H9 (cell line): ENCODE results near the gene FSIP1. TPM values are rescaled to one million over a fixed set of nuclear protein-coding genes. Genes with fewer than 3 reads are reported as not detected.

Source experiments
- DNase-seq: peaks from one replicate; pipeline ENCODE4 v3.0.0-alpha.2; 2017
- H2AFZ ChIP-seq: one replicate; pipeline ENCODE4 v1.6.1; 2013; ENCODE audit warnings: mild to moderate bottlenecking, low read length, control low read depth, moderate library complexity
- H2AK5ac ChIP-seq: 2 replicates; pipeline ENCODE4 v1.6.1; 2013; ENCODE audit warnings: low read length, control low read depth, mixed read lengths; ENCODE audit not compliant: insufficient read length
- H2BK120ac ChIP-seq: one replicate; pipeline ENCODE4 v1.6.1; 2013; ENCODE audit warnings: low read depth, mild to moderate bottlenecking, low read length, control low read depth, inconsistent platforms; ENCODE audit not compliant: poor library complexity, severe bottlenecking
- H2BK12ac ChIP-seq: 2 replicates; pipeline ENCODE4 v1.6.1; 2013; ENCODE audit warnings: low read length, control low read depth, mixed read lengths, low read depth; ENCODE audit not compliant: insufficient read length
- H2BK15ac ChIP-seq: 2 replicates; pipeline ENCODE4 v1.6.1; 2013; ENCODE audit warnings: low read depth, low read length, control low read depth
- H2BK20ac ChIP-seq: one replicate; pipeline ENCODE4 v1.6.1; 2013; ENCODE audit warnings: low read depth, mild to moderate bottlenecking, low read length, control low read depth, inconsistent platforms; ENCODE audit not compliant: poor library complexity, severe bottlenecking
- H2BK5ac ChIP-seq: 2 replicates; pipeline ENCODE4 v1.6.1; 2013; ENCODE audit warnings: low read length, control low read depth, mixed read lengths; ENCODE audit not compliant: insufficient read length
- H3K14ac ChIP-seq: 2 replicates; pipeline ENCODE4 v1.6.1; 2013; ENCODE audit warnings: low read length, control low read depth; ENCODE audit not compliant: insufficient read depth
- H3K18ac ChIP-seq: 2 replicates; pipeline ENCODE4 v1.6.1; 2013; ENCODE audit warnings: low read depth, mild to moderate bottlenecking, mixed read lengths, low read length, control low read depth; ENCODE audit not compliant: insufficient read length
- H3K23ac ChIP-seq: 2 replicates; pipeline ENCODE4 v1.6.1; 2013; ENCODE audit warnings: low read length, control low read depth, mixed read lengths, low read depth; ENCODE audit not compliant: insufficient read length
- H3K23me2 ChIP-seq: 2 replicates; pipeline ENCODE4 v1.6.1; 2013; ENCODE audit warnings: low read depth, mild to moderate bottlenecking, mixed read lengths, low read length, control low read depth; ENCODE audit not compliant: insufficient read length, poor library complexity, severe bottlenecking
- H3K27ac ChIP-seq: 2 replicates; pipeline ENCODE4 v1.5.1; 2013; ENCODE audit warnings: low read length, control low read depth, mixed read lengths, low read depth; ENCODE audit not compliant: insufficient read length
- H3K27me3 ChIP-seq: 2 replicates; pipeline ENCODE4 v1.6.1; 2013; ENCODE audit warnings: low read length, control low read depth, inconsistent platforms; ENCODE audit not compliant: insufficient read depth
- H3K4ac ChIP-seq: 2 replicates; pipeline ENCODE4 v1.6.1; 2013; ENCODE audit warnings: low read depth, mild to moderate bottlenecking, control low read depth, inconsistent platforms, low read length, moderate library complexity
- H3K4me1 ChIP-seq: 2 replicates; pipeline ENCODE4 v1.6.1; 2013; ENCODE audit warnings: low read length, control low read depth, inconsistent platforms; ENCODE audit not compliant: insufficient read depth
- H3K4me2 ChIP-seq: 2 replicates; pipeline ENCODE4 v1.6.1; 2013; ENCODE audit warnings: low read length, control low read depth, mixed read lengths; ENCODE audit not compliant: insufficient read length, insufficient read depth
- H3K56ac ChIP-seq: 2 replicates; pipeline ENCODE4 v1.6.1; 2013; ENCODE audit warnings: low read depth, mild to moderate bottlenecking, mixed read lengths, low read length, control low read depth; ENCODE audit not compliant: insufficient read length
- H3K79me1 ChIP-seq: 2 replicates; pipeline ENCODE4 v1.6.1; 2013; ENCODE audit warnings: low read depth, mild to moderate bottlenecking, moderate library complexity, low read length, control low read depth, inconsistent platforms; ENCODE audit not compliant: insufficient read depth, poor library complexity, severe bottlenecking
- H3K79me2 ChIP-seq: 2 replicates; pipeline ENCODE4 v1.6.1; 2013; ENCODE audit warnings: low read length, control low read depth, inconsistent platforms; ENCODE audit not compliant: insufficient read depth
- H3K9ac ChIP-seq: 2 replicates; pipeline ENCODE4 v1.6.1; 2013; ENCODE audit warnings: low read length, control low read depth, mixed read lengths; ENCODE audit not compliant: insufficient read length; ENCODE audit errors: extremely low read depth
- H3K9me3 ChIP-seq: one replicate; pipeline ENCODE4 v1.6.1; 2013; ENCODE audit warnings: low read depth, low read length, inconsistent platforms; ENCODE audit not compliant: control insufficient read depth
- H3T11ph ChIP-seq: one replicate; pipeline ENCODE4 v1.6.1; 2013; ENCODE audit warnings: mild to moderate bottlenecking, low read length, control low read depth, inconsistent platforms
- H4K20me1 ChIP-seq: one replicate; pipeline ENCODE4 v1.6.1; 2013; ENCODE audit not compliant: control insufficient read depth, insufficient read length, insufficient read depth
- H4K5ac ChIP-seq: 2 replicates; pipeline ENCODE4 v1.6.1; 2013; ENCODE audit warnings: low read depth, mild to moderate bottlenecking, mixed read lengths, low read length, control low read depth; ENCODE audit not compliant: insufficient read length
- H4K8ac ChIP-seq: replicated peaks from 2 replicates; pipeline ENCODE4 v1.6.1; 2013; ENCODE audit warnings: low read length, control low read depth, mixed read lengths, low read depth; ENCODE audit not compliant: insufficient read length
- H4K91ac ChIP-seq: 2 replicates; pipeline ENCODE4 v1.6.1; 2013; ENCODE audit warnings: low read depth, mild to moderate bottlenecking, moderate library complexity, mixed read lengths, low read length, control low read depth; ENCODE audit not compliant: insufficient read length
- H3K27ac Mint-ChIP-seq, 3 experiments: 2 replicates in 2 of 3; 3 replicates in 1 of 3; pipeline ENCODE4 v1.8.0; 2020 to 2021; ENCODE audit warnings: mixed read lengths in 3 of 3, mild to moderate bottlenecking in 1 of 3, moderate library complexity in 1 of 3
- H3K27me3 Mint-ChIP-seq: 2 replicates; pipeline ENCODE4 v1.8.0; 2021; ENCODE audit warnings: low read depth, mild to moderate bottlenecking, moderate library complexity, mixed read lengths
- H3K36me3 Mint-ChIP-seq, 3 experiments: 2 replicates in 2 of 3; 3 replicates in 1 of 3; pipeline ENCODE4 v1.8.0; 2020 to 2021; ENCODE audit warnings: low read depth in 3 of 3, mixed read lengths in 3 of 3; ENCODE audit not compliant: insufficient read depth in 1 of 3
- H3K4me1 Mint-ChIP-seq, 2 experiments: 2 replicates each; pipeline ENCODE4 v1.8.0; 2020; ENCODE audit warnings: mixed read lengths in 2 of 2
- H3K4me3 Mint-ChIP-seq, 2 experiments: 2 replicates in 1 of 2; 3 replicates in 1 of 2; pipeline ENCODE4 v1.8.0; 2020 to 2021; ENCODE audit warnings: mild to moderate bottlenecking in 2 of 2, mixed read lengths in 2 of 2, moderate library complexity in 1 of 2
- H3K9me3 Mint-ChIP-seq, 2 experiments: 2 replicates in 1 of 2; 3 replicates in 1 of 2; pipeline ENCODE4 v1.8.0; 2020; ENCODE audit warnings: mild to moderate bottlenecking in 2 of 2, mixed read lengths in 2 of 2, moderate library complexity in 1 of 2
- CTCF ChIP-seq: fragments of 200-600 bp; sonication (generic); conservative IDR thresholded peaks from 3 replicates; pipeline ENCODE4 v1.8.0; 2021; ENCODE audit warnings: antibody characterized with exemption, mild to moderate bottlenecking
- WGBS: extraction: QIAGEN DNeasy Blood & Tissue Kit; methylation state at CpG from one replicate; pipeline ENCODE4 v1.1.7; 2013; ENCODE audit warnings: missing lambda C conversion rate, low lambda C conversion rate, mixed read lengths; ENCODE audit not compliant: insufficient read length; ENCODE audit errors: extremely low coverage; 5-methylcytosine and 5-hydroxymethylcytosine counted together
- total RNA-seq: library from RNA; stranded (reverse); gene quantifications from 2 replicates; pipeline ENCODE4 v1.2.1, GENCODE V29; 2021

FSIP1 gene
- total RNA-seq, 1 experiment from 2014 or later, result 0.96 TPM

GRCh38 chr15:39583596-39584265 lies 198.9 kb downstream of the FSIP1 start:
- Histone ChIP-seq H3K27ac (no peak overlapping the region), H4K8ac (no peak overlapping the region), H3K56ac (no peak overlapping the region), H3K18ac (no peak overlapping the region), H3K79me2 (no peaks in the 10 kb centered on the region; the same call in 1 of the 2 replicates), H3T11ph (no peak overlapping the region), H2BK20ac (no peak overlapping the region), H2BK15ac (no peak overlapping the region), H3K27me3 (no peaks in the 10 kb centered on the region), H2BK120ac (no peak overlapping the region), H2BK5ac (no peak overlapping the region), H3K23me2 (peaks cover 15% of the 10 kb centered on the region), H2AK5ac (no peak overlapping the region), H3K4me1 (no peaks in the 10 kb centered on the region; the same call in 1 of the 2 replicates), H2BK12ac (no peak overlapping the region), H3K9ac (no peak overlapping the region), H3K9me3 (no peaks in the 10 kb centered on the region), H4K5ac (no peak overlapping the region), H3K23ac (no peak overlapping the region), H3K79me1 (no peaks in the 10 kb centered on the region), H2AFZ (no peak overlapping the region), H3K4ac (no peak overlapping the region), H4K20me1 (no peaks in the 10 kb centered on the region), H3K14ac (no peak overlapping the region), H3K4me2 (no peak overlapping the region), H4K91ac (no peak overlapping the region)
- Mint-ChIP-seq H3K36me3 (peaks cover 39 to 70% (median 69%) of the 10 kb centered on the region in 3 experiments; a peak in 6 of 7 replicates), H3K4me1 (peaks cover 31 to 39% of the 10 kb centered on the region in 2 experiments), H3K27me3 (peaks cover 8% of the 10 kb centered on the region), H3K27ac (no peak overlapping the region; a peak in 2 of 7 replicates), H3K4me3 (peak overlapping the region in 1 of 2 experiments; percentile 19; a peak in 1 of 5 replicates), H3K9me3 (peaks cover 0 to 5% of the 10 kb centered on the region in 2 experiments; a peak in 1 of 5 replicates)
- WGBS, result no CpG with 5 or more reads among the region's 13 CpGs
- peak; percentile 62 for TF ChIP-seq CTCF
- peak; percentile 49 for DNase-seq
